Lower leg skin (tissue), 3 donors: ENCODE results near the gene PRKCH.

Experiments
- CTCF ChIP-seq, 3 donors: fragments of 450-650 bp; IDR thresholded peaks; one replicate each; pipeline ENCODE4 v1.5.1; 2016; ENCODE audit warnings: antibody characterized with exemption in 3 of 3, mild to moderate bottlenecking in 3 of 3, moderate library complexity in 2 of 3
- POLR2A ChIP-seq, 2 donors: fragments of 450-650 bp; IDR thresholded peaks; one replicate each; pipeline ENCODE4 v1.6.1; 2016 to 2017; ENCODE audit warnings: antibody characterized with exemption in 2 of 2, mild to moderate bottlenecking in 1 of 2, moderate library complexity in 1 of 2

DNA sequence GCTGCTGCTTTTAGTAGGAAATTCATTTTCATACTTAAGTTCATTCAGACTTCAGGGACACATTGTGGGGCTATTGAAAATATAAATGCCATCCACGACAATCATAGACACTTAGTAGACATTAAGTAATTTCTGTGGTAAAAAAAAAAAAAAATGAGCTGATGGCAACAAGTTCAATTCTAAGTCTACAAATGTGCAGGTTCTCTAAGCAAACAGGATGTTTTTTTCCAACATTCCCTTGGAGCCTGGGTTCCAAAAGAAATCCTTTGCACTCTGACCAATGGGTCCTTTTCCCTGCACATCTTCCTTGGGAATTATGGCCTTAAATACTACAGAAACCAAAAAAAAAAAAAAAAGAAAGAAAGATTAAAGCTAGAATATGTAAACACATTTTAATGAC, 198.4 kb downstream of the PRKCH start:
- no peak for TF ChIP-seq CTCF (IDR thresholded peaks at IDR 0.05)
- no peak for TF ChIP-seq POLR2A (IDR thresholded peaks at IDR 0.05)
